Calu3 (cell line): ENCODE data around the gene MAP2K4. TPM values are rescaled to one million over a fixed set of nuclear protein-coding genes. Genes with fewer than 3 reads are reported as not detected.

ENCODE experiments used
- BruUV-seq: library from RNA; stranded (reverse); fragments of 400-500 nt; replicated peaks from 2 replicates; lab custom pipeline; 2021; lab: Mats Ljungman, UMichigan
- CTCF ChIA-PET: fragments of 300-600 bp; sonication (Branson Sonifier 250); formaldehyde crosslinking; loops from one replicate; lab custom pipeline; 2022; ENCODE audit warnings: antibody characterized with exemption; lab: Charles Lee
- DNase-seq: peaks from one replicate; pipeline ENCODE4 v3.0.0; 2022
- H3K27ac Mint-ChIP-seq: one replicate; pipeline ENCODE4 v1.8.0; 2022; ENCODE audit warnings: mixed read lengths; ENCODE audit not compliant: unreplicated experiment
- H3K27me3 Mint-ChIP-seq: one replicate; pipeline ENCODE4 v1.8.0; 2022; ENCODE audit warnings: mixed read lengths; ENCODE audit not compliant: unreplicated experiment
- H3K36me3 Mint-ChIP-seq: one replicate; pipeline ENCODE4 v1.8.0; 2022; ENCODE audit warnings: mild to moderate bottlenecking, moderate library complexity, mixed read lengths; ENCODE audit not compliant: insufficient read depth, unreplicated experiment
- H3K4me1 Mint-ChIP-seq: one replicate; pipeline ENCODE4 v1.8.0; 2022; ENCODE audit warnings: mild to moderate bottlenecking, low read depth, mixed read lengths; ENCODE audit not compliant: unreplicated experiment
- H3K4me3 Mint-ChIP-seq: one replicate; pipeline ENCODE4 v1.8.0; 2022; ENCODE audit warnings: mild to moderate bottlenecking, low read depth, moderate library complexity, mixed read lengths; ENCODE audit not compliant: unreplicated experiment
- H3K9me3 Mint-ChIP-seq: one replicate; pipeline ENCODE4 v1.8.0; 2022; ENCODE audit warnings: low read depth, mixed read lengths; ENCODE audit not compliant: unreplicated experiment
- CTCF ChIP-seq: fragments of 200-600 bp; IDR thresholded peaks from one replicate; pipeline ENCODE4 v1.8.0; 2022; ENCODE audit warnings: antibody characterized with exemption; ENCODE audit not compliant: unreplicated experiment
- intact Hi-C: fragments of 100-400 bp; cut with micrococcal nuclease; formaldehyde crosslinking; loops from one replicate; pipeline ENCODE4 v1.10.0; 2022; ENCODE audit not compliant: unreplicated experiment
- total RNA-seq: library from RNA; stranded (reverse); gene quantifications from 2 replicates; pipeline ENCODE4 v1.2.3, GENCODE V29; 2022

The MAP2K4 gene
- total RNA-seq, 1 experiment from 2014 or later, result 16.1 TPM

- BruUV-seq, result no TSS peak
- H3K27me3 Mint-ChIP-seq, result no peaks in the 10 kb centered on the region
- no peaks in the 10 kb centered on the region for H3K9me3 Mint-ChIP-seq
- no peak for DNase-seq
- no peak for TF ChIP-seq CTCF
- CTCF ChIA-PET, result no interaction called here
- intact Hi-C loops, result no loop called here
- H3K27ac Mint-ChIP-seq, result no peak overlapping the region
- H3K36me3 Mint-ChIP-seq, result no peaks in the 10 kb centered on the region
- no peak overlapping the region for H3K4me3 Mint-ChIP-seq
- peaks cover 30% of the 10 kb centered on the region for H3K4me1 Mint-ChIP-seq
These were observed 23.0 kb downstream of the MAP2K4 start for GRCh38 chr17:12043702-12044101.

- DNase-seq, result no peak
- no TSS peak for BruUV-seq
- no peak for TF ChIP-seq CTCF
- Mint-ChIP-seq H3K36me3 (no peaks in the 10 kb centered on the region), H3K9me3 (no peaks in the 10 kb centered on the region), H3K4me3 (no peak overlapping the region), H3K27ac (no peak overlapping the region), H3K4me1 (peaks cover 33% of the 10 kb centered on the region), H3K27me3 (no peaks in the 10 kb centered on the region)
- intact Hi-C loops, result no loop called here
- CTCF ChIA-PET, result no interaction called here
These were observed 26.1 kb downstream of the MAP2K4 start for GRCh38 chr17:12046786-12047185.

- TF ChIP-seq CTCF, result no peak
- DNase-seq, result peak; percentile 11
- Mint-ChIP-seq H3K36me3 (no peaks in the 10 kb centered on the region), H3K27me3 (no peaks in the 10 kb centered on the region), H3K9me3 (no peaks in the 10 kb centered on the region), H3K27ac (no peak overlapping the region), H3K4me1 (peaks cover 33% of the 10 kb centered on the region), H3K4me3 (no peak overlapping the region)
- intact Hi-C loops, result no loop called here
- BruUV-seq, result no TSS peak
- CTCF ChIA-PET, result no interaction called here
These were observed 27.2 kb downstream of the MAP2K4 start for GRCh38 chr17:12047681-12048376.

- Mint-ChIP-seq H3K36me3 (no peaks in the 10 kb centered on the region), H3K27me3 (no peaks in the 10 kb centered on the region), H3K27ac (no peak overlapping the region), H3K4me3 (no peak overlapping the region), H3K9me3 (no peaks in the 10 kb centered on the region), H3K4me1 (peaks cover 33% of the 10 kb centered on the region)
- TF ChIP-seq CTCF, result no peak
- intact Hi-C loops, result no loop called here
- CTCF ChIA-PET, result interaction anchor here (0.6 kb wide), 1 partner anchor 356 kb away, joined by 4 read pairs; no protein-coding TSS in a partner anchor
- BruUV-seq, result no TSS peak
- DNase-seq, result no peak
These were observed 28.3 kb downstream of the MAP2K4 start for GRCh38 chr17:12048843-12049473.
